Mesenchymal stem cell (in vitro differentiated cells and primary cell): ENCODE measurements around the gene ALDH1A3.

Experiments
- DNase-seq: peaks from one replicate; pipeline ENCODE4 v3.0.0-alpha.2; 2013
- H2AFZ ChIP-seq: one replicate; pipeline ENCODE4 v1.6.1; 2013; ENCODE audit warnings: low read depth, mild to moderate bottlenecking, control low read depth, inconsistent platforms, low read length, moderate library complexity
- H2AK5ac ChIP-seq: 2 replicates; pipeline ENCODE4 v1.6.1; 2013; ENCODE audit warnings: low read length, moderate library complexity, mild to moderate bottlenecking, inconsistent platforms; ENCODE audit not compliant: severe bottlenecking
- H2BK120ac ChIP-seq: one replicate; pipeline ENCODE4 v1.6.1; 2013; ENCODE audit warnings: low read depth, mild to moderate bottlenecking, inconsistent platforms, low read length, moderate library complexity
- H2BK12ac ChIP-seq, 2 experiments: one replicate each; pipeline ENCODE4 v1.6.1; 2013; ENCODE audit warnings: inconsistent platforms in 2 of 2, low read length in 2 of 2, mild to moderate bottlenecking in 2 of 2, moderate library complexity in 2 of 2, control low read depth in 1 of 2
- H2BK15ac ChIP-seq: one replicate; pipeline ENCODE4 v1.6.1; 2013; ENCODE audit warnings: mild to moderate bottlenecking, low read depth, inconsistent platforms; ENCODE audit not compliant: poor library complexity, severe bottlenecking
- H2BK5ac ChIP-seq: 2 replicates; pipeline ENCODE4 v1.6.1; 2013; ENCODE audit warnings: low read depth, mild to moderate bottlenecking, low read length, control low read depth, inconsistent platforms; ENCODE audit not compliant: poor library complexity, severe bottlenecking
- H3K14ac ChIP-seq, 2 experiments: one replicate each; pipeline ENCODE4 v1.6.1; 2013; ENCODE audit warnings: inconsistent platforms in 2 of 2, low read length in 2 of 2, control low read depth in 1 of 2, mild to moderate bottlenecking in 1 of 2, moderate library complexity in 1 of 2
- H3K18ac ChIP-seq, 2 experiments: one replicate each; pipeline ENCODE4 v1.6.1; 2013; ENCODE audit warnings: inconsistent platforms in 2 of 2, low read length in 2 of 2, control low read depth in 1 of 2, low read depth in 1 of 2, mild to moderate bottlenecking in 1 of 2
- H3K23ac ChIP-seq, 2 experiments: one replicate each; pipeline ENCODE4 v1.6.1; 2013; ENCODE audit warnings: inconsistent platforms in 2 of 2, low read length in 2 of 2, mild to moderate bottlenecking in 2 of 2, moderate library complexity in 2 of 2, control low read depth in 1 of 2
- H3K27ac ChIP-seq: 2 replicates; pipeline ENCODE4 v1.5.1; 2013; ENCODE audit warnings: mild to moderate bottlenecking, moderate library complexity, low read length, control low read depth, inconsistent platforms; ENCODE audit not compliant: poor library complexity, severe bottlenecking
- H3K27me3 ChIP-seq, 2 experiments: 2 replicates each; pipeline versions ENCODE4 v1.6.1 to v1.7.0; 2013; ENCODE audit warnings: low read length in 2 of 2, mild to moderate bottlenecking in 2 of 2, moderate library complexity in 2 of 2, control low read depth in 1 of 2, inconsistent platforms in 1 of 2; ENCODE audit not compliant: control insufficient read depth in 1 of 2, insufficient read depth in 1 of 2
- H3K36me3 ChIP-seq, 2 experiments: 2 replicates each; pipeline versions ENCODE4 v1.6.1 to v1.7.0; 2013; ENCODE audit warnings: low read length in 2 of 2, control low read depth in 1 of 2, inconsistent platforms in 1 of 2, low read depth in 1 of 2, mild to moderate bottlenecking in 1 of 2; ENCODE audit not compliant: insufficient read depth in 2 of 2, control insufficient read depth in 1 of 2
- H3K4ac ChIP-seq, 2 experiments: one replicate each; pipeline ENCODE4 v1.6.1; 2013; ENCODE audit warnings: inconsistent platforms in 2 of 2, low read length in 2 of 2, mild to moderate bottlenecking in 2 of 2, moderate library complexity in 2 of 2, control low read depth in 1 of 2, low read depth in 1 of 2
- H3K4me1 ChIP-seq: 2 replicates; pipeline ENCODE4 v1.6.1; 2013; ENCODE audit warnings: low read depth, low read length, control low read depth; ENCODE audit not compliant: control insufficient read depth, insufficient read depth
- H3K4me2 ChIP-seq: 2 replicates; pipeline ENCODE4 v1.6.1; 2013; ENCODE audit warnings: low read length, mild to moderate bottlenecking, inconsistent platforms; ENCODE audit not compliant: poor library complexity, severe bottlenecking
- H3K4me3 ChIP-seq, 2 experiments: 2 replicates each; pipeline versions ENCODE4 v1.5.1 to v1.7.0; 2013; ENCODE audit warnings: low read length in 2 of 2, mild to moderate bottlenecking in 2 of 2, control low read depth in 1 of 2, low read depth in 1 of 2; ENCODE audit not compliant: insufficient read depth in 1 of 2
- H3K79me1 ChIP-seq: replicated peaks from 2 replicates; pipeline ENCODE4 v1.6.1; 2013; ENCODE audit warnings: mild to moderate bottlenecking, control low read depth, low read length, inconsistent platforms; ENCODE audit not compliant: poor library complexity, severe bottlenecking
- H3K9ac ChIP-seq: 2 replicates; pipeline ENCODE4 v1.7.0; 2013; ENCODE audit warnings: mild to moderate bottlenecking, low read length, moderate library complexity
- H3K9me3 ChIP-seq: 2 replicates; pipeline ENCODE4 v1.7.0; 2013; ENCODE audit warnings: mild to moderate bottlenecking, low read length; ENCODE audit not compliant: control insufficient read depth
- H4K8ac ChIP-seq: one replicate; pipeline ENCODE4 v1.6.1; 2013; ENCODE audit warnings: inconsistent platforms, mild to moderate bottlenecking, low read length, moderate library complexity
- H4K91ac ChIP-seq: one replicate; pipeline ENCODE4 v1.6.1; 2013; ENCODE audit warnings: mild to moderate bottlenecking, low read length, inconsistent platforms
- WGBS: methylation state at CpG from one replicate; pipeline ENCODE4 v1.1.7; 2013; ENCODE audit warnings: mixed read lengths; 5-methylcytosine and 5-hydroxymethylcytosine counted together

ALDH1A3 gene

GRCh38 chr15:100885811-100886210 is 6.2 kb downstream of the ALDH1A3 start:
- Histone ChIP-seq H3K4ac (no peak overlapping the region), H2BK120ac (no peak overlapping the region), H3K14ac (no peak overlapping the region), H3K9me3 (no peaks in the 10 kb centered on the region), H4K8ac (no peak overlapping the region), H2BK15ac (no peak overlapping the region), H3K79me1 (no peaks in the 10 kb centered on the region), H3K18ac (no peak overlapping the region), H3K36me3 (peaks cover 0 to 10% of the 10 kb centered on the region in 2 experiments), H2AFZ (no peak overlapping the region), H3K4me2 (no peak overlapping the region), H3K27ac (no peak overlapping the region), H4K91ac (no peak overlapping the region), H2BK12ac (no peak overlapping the region), H3K4me3 (no peak overlapping the region), H2BK5ac (no peak overlapping the region), H3K9ac (no peak overlapping the region), H3K27me3 (peaks cover 0 to 49% of the 10 kb centered on the region in 2 experiments), H2AK5ac (no peak overlapping the region), H3K23ac (no peak overlapping the region), H3K4me1 (peaks cover 6% of the 10 kb centered on the region)
- DNase-seq: no peak
- WGBS: 89% methylated on average over 6 of the region's 7 CpGs

GRCh38 chr15:100887211-100887913 is 7.7 kb downstream of the ALDH1A3 start:
- peaks cover 8% of the 10 kb centered on the region for H3K4me1 ChIP-seq
- H2BK12ac ChIP-seq: no peak overlapping the region
- no peaks in the 10 kb centered on the region for H3K9me3 ChIP-seq

GRCh38 chr15:100889385-100890050 is 9.9 kb downstream of the ALDH1A3 start:
- Histone ChIP-seq H3K27me3 (peaks cover 0 to 24% of the 10 kb centered on the region in 2 experiments), H2BK12ac (no peak overlapping the region), H2BK120ac (no peak overlapping the region), H3K14ac (no peak overlapping the region), H3K4me2 (no peak overlapping the region), H3K23ac (no peak overlapping the region), H2AK5ac (no peak overlapping the region), H4K91ac (no peak overlapping the region), H3K4me3 (peak overlapping the region in 1 of 2 experiments; percentile 50), H3K18ac (no peak overlapping the region), H4K8ac (no peak overlapping the region), H2BK5ac (no peak overlapping the region), H3K4ac (no peak overlapping the region), H3K27ac (no peak overlapping the region), H3K9me3 (no peaks in the 10 kb centered on the region), H3K36me3 (peaks cover 0 to 46% of the 10 kb centered on the region in 2 experiments), H3K9ac (peak overlapping the region; percentile 76), H2AFZ (no peak overlapping the region), H3K4me1 (peaks cover 8% of the 10 kb centered on the region), H2BK15ac (no peak overlapping the region), H3K79me1 (no peaks in the 10 kb centered on the region)
- DNase-seq: peak; percentile 38
- WGBS: 70% methylated on average over 18 of the region's 20 CpGs

More at GRCh38 chr15:100887211-100887913, 7.7 kb downstream of the ALDH1A3 start:
- Histone ChIP-seq H3K36me3 (peaks cover 0 to 24% of the 10 kb centered on the region in 2 experiments), H3K9ac (no peak overlapping the region), H2AK5ac (no peak overlapping the region), H2BK15ac (no peak overlapping the region), H4K91ac (no peak overlapping the region), H2AFZ (no peak overlapping the region), H3K27ac (no peak overlapping the region), H3K18ac (no peak overlapping the region), H2BK120ac (no peak overlapping the region), H3K4me3 (no peak overlapping the region), H3K23ac (no peak overlapping the region), H3K4me2 (no peak overlapping the region), H3K14ac (no peak overlapping the region), H3K4ac (no peak overlapping the region), H3K27me3 (peaks cover 0 to 34% of the 10 kb centered on the region in 2 experiments), H4K8ac (no peak overlapping the region), H2BK5ac (no peak overlapping the region), H3K79me1 (no peaks in the 10 kb centered on the region)
- no peak for DNase-seq
- WGBS: 92% methylated on average over 22 of the region's 22 CpGs

- no peak overlapping the region for H2BK12ac ChIP-seq
- H4K91ac ChIP-seq: no peak overlapping the region
- no peak for DNase-seq
- H4K8ac ChIP-seq: no peak overlapping the region
- H3K79me1 ChIP-seq: no peaks in the 10 kb centered on the region
- H3K27ac ChIP-seq: no peak overlapping the region
- no peak overlapping the region for H3K4me2 ChIP-seq
- H3K4ac ChIP-seq: no peak overlapping the region
- no peak overlapping the region for H3K23ac ChIP-seq
- no peak overlapping the region for H3K4me3 ChIP-seq
- H3K36me3 ChIP-seq: peaks cover 0 to 50% of the 10 kb centered on the region in 2 experiments
- peaks cover 0 to 17% of the 10 kb centered on the region in 2 experiments for H3K27me3 ChIP-seq
- WGBS: 90% methylated on average over 9 of the region's 10 CpGs
- peak overlapping the region; percentile 76 for H3K9ac ChIP-seq
- no peak overlapping the region for H2BK120ac ChIP-seq
- no peaks in the 10 kb centered on the region for H3K9me3 ChIP-seq
- no peak overlapping the region for H2BK5ac ChIP-seq
- peaks cover 8% of the 10 kb centered on the region for H3K4me1 ChIP-seq
- no peak overlapping the region for H2AK5ac ChIP-seq
- no peak overlapping the region for H3K14ac ChIP-seq
- no peak overlapping the region for H2BK15ac ChIP-seq
- no peak overlapping the region for H3K18ac ChIP-seq
- no peak overlapping the region for H2AFZ ChIP-seq
These were observed 10.6 kb downstream of the ALDH1A3 start for GRCh38 chr15:100890051-100890720.
